HG02943 (cell line): ENCODE data around the gene ABTB2.
A peak's percentile ranks its signal among the peaks of the same experiment; 100 is the strongest.

Source experiments
- ATAC-seq: cut with Tn5 transposase; IDR thresholded peaks from one replicate; pipeline ENCODE4 v1.9.1; 2021; ENCODE audit warnings: mild to moderate bottlenecking, low read depth, moderate library complexity; ENCODE audit not compliant: unreplicated experiment

The ABTB2 gene

GRCh38 chr11:34318111-34319037 lies 39.4 kb downstream of the ABTB2 start:
- ATAC-seq: no peak

- no peak for ATAC-seq
These were observed 40.1 kb downstream of the ABTB2 start for GRCh38 chr11:34317666-34318065.

- ATAC-seq: no peak
These were observed 40.8 kb downstream of the ABTB2 start for GRCh38 chr11:34317036-34317360.

GRCh38 chr11:34316347-34317035 lies 41.3 kb downstream of the ABTB2 start:
- no peak for ATAC-seq

DNA sequence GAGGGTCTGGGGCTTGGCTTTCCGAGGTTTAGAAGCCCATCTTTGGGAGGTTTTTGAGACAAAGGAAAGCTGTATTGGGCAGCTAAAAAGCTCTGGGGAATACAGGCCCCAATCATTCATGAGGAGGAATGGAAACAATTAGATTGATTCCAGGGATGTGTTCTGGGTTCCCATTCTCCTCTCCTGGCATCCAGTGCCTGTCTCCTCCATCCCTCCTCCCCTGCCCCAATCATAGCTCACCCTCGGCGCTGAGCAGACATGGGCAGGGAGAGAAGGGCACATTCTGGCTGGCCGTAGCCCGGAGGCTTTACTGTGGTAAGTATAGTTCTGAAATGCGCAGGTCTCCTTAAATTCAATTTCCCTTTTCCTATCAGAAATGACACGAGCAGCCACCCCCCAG lies 42.4 kb downstream of the ABTB2 start:
- no peak for ATAC-seq

GRCh38 chr11:34314936-34315335 lies 42.9 kb downstream of the ABTB2 start:
- no peak for ATAC-seq

- no peak for ATAC-seq
These were observed 43.6 kb downstream of the ABTB2 start for GRCh38 chr11:34314176-34314575.

DNA sequence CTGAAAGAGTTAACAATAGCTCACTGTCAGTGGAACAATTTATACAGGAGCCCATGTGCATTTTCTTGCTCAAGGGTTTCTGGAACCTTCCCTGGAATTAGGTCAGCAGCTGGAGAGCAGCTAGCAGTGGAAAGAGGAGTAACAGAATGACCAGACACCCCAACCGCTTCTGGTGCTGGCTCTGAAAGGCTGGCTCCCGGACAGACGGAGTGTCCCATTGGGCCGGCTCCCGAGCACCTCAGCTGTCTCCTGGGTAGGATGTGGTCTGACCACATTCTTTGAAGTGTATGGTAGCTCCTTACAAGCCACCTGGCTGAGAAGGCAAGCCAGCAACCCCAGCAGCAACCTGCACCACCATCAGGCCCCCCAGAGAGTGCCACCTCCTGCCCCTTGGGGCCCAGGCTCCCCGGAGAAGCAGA lies 44.7 kb downstream of the ABTB2 start:
- ATAC-seq: peak; percentile 71

DNA sequence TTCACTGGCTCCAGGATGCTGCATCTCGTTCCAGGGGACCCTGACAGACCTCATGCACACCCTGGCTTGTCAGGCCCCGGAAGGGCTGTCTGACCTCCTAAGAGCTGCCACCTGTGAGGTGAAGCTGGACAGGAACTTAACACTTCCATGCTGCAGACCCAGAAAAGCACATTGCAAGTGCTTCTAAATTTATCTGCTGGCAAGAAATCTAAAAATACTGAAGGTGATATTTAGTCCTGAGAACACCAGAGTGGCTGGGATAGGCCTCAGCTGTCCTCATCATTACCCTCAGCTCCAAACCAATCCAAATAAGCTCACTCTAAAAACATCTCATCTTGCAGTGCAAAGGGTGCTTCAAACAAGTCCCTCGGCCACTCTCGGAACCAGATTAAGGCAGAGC lies 46.7 kb downstream of the ABTB2 start:
- no peak for ATAC-seq

DNA sequence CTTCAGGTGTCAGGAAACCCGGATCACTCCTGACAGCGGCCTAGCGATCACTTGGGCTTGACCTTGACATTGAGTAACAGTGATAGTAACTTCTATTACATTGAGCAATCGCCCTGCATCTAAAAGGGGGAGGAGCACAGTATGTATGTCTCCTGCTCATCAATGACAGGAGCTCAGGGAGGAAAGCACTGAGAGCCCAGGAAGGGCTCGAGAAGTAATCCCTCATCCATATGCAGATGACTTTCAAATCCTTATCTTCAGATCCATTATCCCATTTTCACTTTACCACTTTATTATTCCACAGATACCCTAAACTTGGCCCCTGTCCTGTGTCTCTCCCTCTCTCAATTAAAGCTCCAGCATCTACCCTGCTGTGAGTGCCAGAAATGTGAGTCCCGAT lies 47.8 kb downstream of the ABTB2 start:
- no peak for ATAC-seq

- ATAC-seq: no peak
These were observed 48.8 kb downstream of the ABTB2 start for GRCh38 chr11:34308913-34309585.

GRCh38 chr11:34308049-34308912 lies 49.5 kb downstream of the ABTB2 start:
- no peak for ATAC-seq

DNA sequence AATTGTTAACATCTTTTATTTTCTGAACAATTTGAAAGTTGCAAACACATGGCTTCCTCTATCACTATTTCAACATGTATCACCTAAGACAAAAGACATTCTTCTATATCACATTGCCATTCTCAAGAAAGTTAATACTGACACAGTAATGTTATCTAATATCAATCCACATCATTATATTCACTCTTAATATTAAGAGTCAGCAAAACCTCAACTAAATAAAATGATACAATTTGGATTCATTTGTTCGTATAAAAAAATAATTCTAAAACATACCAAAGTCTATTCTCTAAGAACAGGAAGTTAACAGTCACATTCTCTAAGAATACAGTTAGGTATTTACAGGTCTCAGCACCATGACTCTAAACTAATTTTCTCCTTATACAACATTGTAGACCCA lies 52.0 kb downstream of the ABTB2 start:
- ATAC-seq: no peak

- ATAC-seq: no peak
These were observed 52.6 kb downstream of the ABTB2 start for GRCh38 chr11:34305193-34305592.

DNA sequence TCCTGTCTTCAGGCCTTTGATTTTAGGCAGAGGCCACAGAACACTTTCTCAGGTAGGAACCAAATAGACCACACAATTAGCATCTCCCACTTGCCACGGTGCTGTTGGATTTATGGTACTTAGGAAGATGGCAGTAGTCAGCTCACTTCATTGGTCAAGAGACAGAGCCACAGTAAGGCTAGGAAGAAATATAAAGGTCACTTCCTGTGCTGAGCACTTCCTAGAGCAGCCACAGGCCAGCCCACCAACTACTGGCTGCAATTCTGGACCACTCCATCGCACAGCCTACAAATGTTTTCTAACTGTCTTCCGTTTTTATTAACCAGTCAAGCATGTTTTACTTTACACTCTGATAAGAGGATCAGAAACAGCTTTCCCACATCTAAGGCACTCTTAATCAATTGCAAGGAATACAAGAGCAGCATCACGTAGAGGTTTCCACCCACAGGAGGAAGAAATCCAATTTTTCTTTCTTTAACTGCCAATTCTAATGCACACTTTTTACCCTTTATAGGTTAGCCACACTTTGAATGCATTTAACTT lies 54.7 kb downstream of the ABTB2 start:
- no peak for ATAC-seq

GRCh38 chr11:34302046-34302921 lies 55.5 kb downstream of the ABTB2 start:
- no peak for ATAC-seq

- no peak for ATAC-seq
These were observed 56.9 kb downstream of the ABTB2 start for GRCh38 chr11:34300926-34301295.

- no peak for ATAC-seq
These were observed 57.5 kb downstream of the ABTB2 start for GRCh38 chr11:34300026-34300925.
